CD4-positive, alpha-beta T cell (primary cell): Measurements from ENCODE around the gene GALNTL6. TPM values are rescaled to one million over a fixed set of nuclear protein-coding genes. Genes with fewer than 3 reads are reported as not detected.

Experiments used
- ATAC-seq: fragments of 200-7000 bp; cut with Tn5 transposase; one replicate; pipeline ENCODE4 v1.10.0; 2022; ENCODE audit warnings: mild to moderate bottlenecking; ENCODE audit not compliant: poor library complexity
- CTCF ChIA-PET: fragments of 350-600 bp; sonication (Branson Sonifier 250); formaldehyde crosslinking; loops from one replicate; lab custom pipeline; 2021; ENCODE audit warnings: antibody characterized with exemption, inconsistent platforms; lab: Charles Lee
- POLR2A ChIA-PET: fragments of 350-600 bp; sonication (Branson Sonifier 250); formaldehyde crosslinking; loops from one replicate; lab custom pipeline; 2021; ENCODE audit warnings: antibody characterized with exemption, inconsistent platforms; lab: Charles Lee
- DNase-seq, 14 experiments: peaks; one replicate each; pipeline ENCODE4 v3.0.0-alpha.2; 2013 to 2020; ENCODE audit warnings: mixed read lengths in 2 of 14
- H3K27ac ChIP-seq, 2 donors: one replicate each; pipeline versions ENCODE4 v1.5.1 to v1.7.0; 2013; ENCODE audit warnings: low read length in 2 of 2, low read depth in 1 of 2, mild to moderate bottlenecking in 1 of 2
- H3K27me3 ChIP-seq, 2 experiments: 1 replicate in 1 of 2; 2 replicates in 1 of 2; pipeline versions ENCODE4 v1.6.1 to v1.7.0; 2013; ENCODE audit warnings: low read length in 2 of 2, control low read depth in 1 of 2, mild to moderate bottlenecking in 1 of 2, moderate library complexity in 1 of 2; ENCODE audit not compliant: insufficient read depth in 2 of 2, control insufficient read depth in 1 of 2
- H3K36me3 ChIP-seq: one replicate; pipeline ENCODE4 v1.6.1; 2013; ENCODE audit warnings: low read length, control low read depth; ENCODE audit not compliant: insufficient read depth
- H3K4me1 ChIP-seq: one replicate; pipeline ENCODE4 v1.6.1; 2013; ENCODE audit warnings: low read length, control low read depth; ENCODE audit not compliant: insufficient read depth
- H3K4me3 ChIP-seq: one replicate; pipeline ENCODE4 v1.5.1; 2013; ENCODE audit warnings: mild to moderate bottlenecking, low read length, moderate library complexity
- H3K9me3 ChIP-seq, 2 experiments: 1 replicate in 1 of 2; 2 replicates in 1 of 2; pipeline versions ENCODE4 v1.6.1 to v1.7.0; 2013; ENCODE audit warnings: low read length in 2 of 2, mild to moderate bottlenecking in 2 of 2, control low read depth in 1 of 2, moderate library complexity in 1 of 2; ENCODE audit not compliant: control insufficient read depth in 1 of 2, insufficient read depth in 1 of 2
- H3K27ac Mint-ChIP-seq: one replicate; pipeline ENCODE4 v1.8.0; 2020; ENCODE audit warnings: mixed read lengths
- H3K27me3 Mint-ChIP-seq: one replicate; pipeline ENCODE4 v1.8.0; 2021; ENCODE audit warnings: mixed read lengths
- H3K36me3 Mint-ChIP-seq: one replicate; pipeline ENCODE4 v1.8.0; 2021; ENCODE audit warnings: low read depth, mixed read lengths
- H3K4me1 Mint-ChIP-seq: one replicate; pipeline ENCODE4 v1.8.0; 2021; ENCODE audit warnings: low read depth, mixed read lengths
- H3K4me3 Mint-ChIP-seq: one replicate; pipeline ENCODE4 v1.8.0; 2020; ENCODE audit warnings: mild to moderate bottlenecking, mixed read lengths
- H3K9me3 Mint-ChIP-seq: one replicate; pipeline ENCODE4 v1.8.0; 2020; ENCODE audit warnings: mixed read lengths
- intact Hi-C, 2 experiments: fragments of 100-400 bp; cut with DNase I in 1 of 2; cut with micrococcal nuclease in 1 of 2; formaldehyde crosslinking; loops; one replicate each; pipeline versions ENCODE4 v1.15.1 to v1.9.0; 2023 to 2025; cut with DNase I, micrococcal nuclease
- total RNA-seq, 174 experiments: library from RNA in 2 of 174; stranded (reverse) in 2 of 174; gene quantifications; one replicate each; pipeline ENCODE4 v1.2.3 and lab custom pipeline; 2021 to 2026
- TF ChIP-seq, protein P1 (sequence below): fragments of 200-600 bp; IDR thresholded peaks from one replicate; pipeline ENCODE4 v1.8.0; 2022; ENCODE audit warnings: antibody characterized with exemption, mild to moderate bottlenecking

GALNTL6 gene
- total RNA-seq, 2 experiments from 2014 or later, result not detected

DNA sequence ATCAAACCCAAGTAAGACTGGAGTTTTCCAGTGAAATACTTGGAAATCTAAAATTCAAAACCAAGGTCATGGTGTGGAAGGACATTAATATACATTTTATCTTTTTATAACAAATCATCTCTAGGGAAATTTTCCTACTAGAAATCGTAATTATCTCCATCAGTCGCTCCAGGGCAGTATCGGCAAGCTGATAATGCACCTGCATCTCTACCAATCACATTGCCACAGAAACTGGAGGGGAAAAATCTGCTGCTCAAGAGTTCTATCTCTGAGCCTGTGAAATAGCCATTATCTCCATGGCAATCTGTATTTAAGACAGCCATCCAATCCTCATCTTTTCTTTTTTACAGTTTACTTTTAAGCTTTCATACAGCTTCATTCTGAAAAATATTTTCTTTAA lies 817.1 kb downstream of the GALNTL6 start:
- no peaks in the 10 kb centered on the region for H3K36me3 Mint-ChIP-seq
- peaks cover 2% of the 10 kb centered on the region for H3K9me3 Mint-ChIP-seq
- Histone ChIP-seq H3K4me3 (no peak overlapping the region), H3K4me1 (no peaks in the 10 kb centered on the region), H3K27ac (no peak overlapping the region), H3K9me3 (peaks cover 0 to 6% of the 10 kb centered on the region in 2 experiments), H3K27me3 (no peaks in the 10 kb centered on the region), H3K36me3 (no peaks in the 10 kb centered on the region)
- intact Hi-C loops, result no loop called here
- H3K27ac Mint-ChIP-seq, result no peak overlapping the region
- ATAC-seq, result no peak
- DNase-seq, result no peak
- no peaks in the 10 kb centered on the region for H3K27me3 Mint-ChIP-seq
- ChIA-PET CTCF (no interaction called here), POLR2A (no interaction called here)
- no peak overlapping the region for H3K4me3 Mint-ChIP-seq
- TF ChIP-seq, protein P1, sequence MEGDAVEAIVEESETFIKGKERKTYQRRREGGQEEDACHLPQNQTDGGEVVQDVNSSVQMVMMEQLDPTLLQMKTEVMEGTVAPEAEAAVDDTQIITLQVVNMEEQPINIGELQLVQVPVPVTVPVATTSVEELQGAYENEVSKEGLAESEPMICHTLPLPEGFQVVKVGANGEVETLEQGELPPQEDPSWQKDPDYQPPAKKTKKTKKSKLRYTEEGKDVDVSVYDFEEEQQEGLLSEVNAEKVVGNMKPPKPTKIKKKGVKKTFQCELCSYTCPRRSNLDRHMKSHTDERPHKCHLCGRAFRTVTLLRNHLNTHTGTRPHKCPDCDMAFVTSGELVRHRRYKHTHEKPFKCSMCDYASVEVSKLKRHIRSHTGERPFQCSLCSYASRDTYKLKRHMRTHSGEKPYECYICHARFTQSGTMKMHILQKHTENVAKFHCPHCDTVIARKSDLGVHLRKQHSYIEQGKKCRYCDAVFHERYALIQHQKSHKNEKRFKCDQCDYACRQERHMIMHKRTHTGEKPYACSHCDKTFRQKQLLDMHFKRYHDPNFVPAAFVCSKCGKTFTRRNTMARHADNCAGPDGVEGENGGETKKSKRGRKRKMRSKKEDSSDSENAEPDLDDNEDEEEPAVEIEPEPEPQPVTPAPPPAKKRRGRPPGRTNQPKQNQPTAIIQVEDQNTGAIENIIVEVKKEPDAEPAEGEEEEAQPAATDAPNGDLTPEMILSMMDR, result no peak
- no peaks in the 10 kb centered on the region for H3K4me1 Mint-ChIP-seq

DNA sequence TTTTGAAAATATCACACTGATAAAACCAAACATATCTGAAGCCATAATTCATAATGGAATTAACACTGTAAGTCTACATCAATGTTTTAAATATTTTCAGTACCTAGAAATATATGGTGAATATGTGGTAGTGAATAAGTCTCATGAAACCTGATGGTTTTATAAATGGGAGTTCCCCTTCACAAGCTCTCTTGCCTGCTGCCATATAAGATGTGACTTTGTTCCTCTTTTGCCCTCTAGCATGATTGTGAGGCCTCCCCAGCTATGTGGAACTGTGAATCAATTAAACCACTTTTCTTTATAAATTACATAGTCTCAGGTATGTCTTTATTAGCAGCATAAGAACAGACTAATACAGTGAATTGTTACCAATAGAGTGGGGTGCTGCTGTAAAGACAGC lies 818.6 kb downstream of the GALNTL6 start:
- Mint-ChIP-seq H3K4me3 (no peak overlapping the region), H3K4me1 (no peaks in the 10 kb centered on the region), H3K9me3 (peaks cover 2% of the 10 kb centered on the region), H3K27me3 (no peaks in the 10 kb centered on the region), H3K27ac (no peak overlapping the region), H3K36me3 (no peaks in the 10 kb centered on the region)
- Histone ChIP-seq H3K4me3 (no peak overlapping the region), H3K4me1 (no peaks in the 10 kb centered on the region), H3K27me3 (no peaks in the 10 kb centered on the region), H3K9me3 (peaks cover 0 to 6% of the 10 kb centered on the region in 2 experiments), H3K36me3 (no peaks in the 10 kb centered on the region), H3K27ac (no peak overlapping the region)
- TF ChIP-seq, protein P1, result no peak
- POLR2A ChIA-PET, result no interaction called here
- CTCF ChIA-PET, result no interaction called here
- DNase-seq (no peak), ATAC-seq (no peak)
- intact Hi-C loops, result no loop called here

DNA sequence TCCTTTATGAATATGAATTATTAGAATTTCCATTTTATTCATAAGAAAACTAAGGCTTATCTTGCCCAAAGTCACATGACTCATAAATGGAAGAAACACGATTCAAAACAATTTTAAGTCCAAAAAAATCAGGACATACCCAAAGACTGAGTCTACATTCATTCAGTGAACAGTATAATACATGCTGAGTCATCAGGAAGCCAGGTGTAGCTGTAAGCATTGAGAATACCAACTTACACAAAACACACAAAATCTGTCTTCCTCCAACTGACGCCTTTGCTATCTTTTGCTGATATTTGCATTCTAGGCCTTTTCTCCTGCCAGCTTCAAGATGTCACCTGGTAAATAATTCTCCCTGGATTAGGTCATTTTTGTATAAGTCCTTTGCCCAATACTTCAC lies 835.3 kb downstream of the GALNTL6 start:
- Mint-ChIP-seq H3K4me1 (no peaks in the 10 kb centered on the region), H3K4me3 (no peak overlapping the region), H3K27me3 (no peaks in the 10 kb centered on the region), H3K27ac (no peak overlapping the region), H3K9me3 (peaks cover 8% of the 10 kb centered on the region), H3K36me3 (no peaks in the 10 kb centered on the region)
- ChIA-PET POLR2A (no interaction called here), CTCF (no interaction called here)
- intact Hi-C loops, result no loop called here
- Histone ChIP-seq H3K27me3 (no peaks in the 10 kb centered on the region), H3K9me3 (no peaks in the 10 kb centered on the region), H3K36me3 (no peaks in the 10 kb centered on the region), H3K4me1 (no peaks in the 10 kb centered on the region), H3K27ac (no peak overlapping the region), H3K4me3 (no peak overlapping the region)
- DNase-seq (no peak), ATAC-seq (no peak)
- TF ChIP-seq, protein P1, result no peak
